Esophagus muscularis mucosa (tissue), 4 donors: ENCODE measurements around the gene TSHZ3.

ENCODE experiments used
- CTCF ChIP-seq, 3 experiments: fragments of 200-600 bp in 2 of 3; fragments of 450-650 bp in 1 of 3; sonication (generic) in 2 of 3; IDR thresholded peaks; one replicate each; pipeline ENCODE4 v1.5.1; 2017 to 2019; ENCODE audit warnings: antibody characterized with exemption in 3 of 3, mild to moderate bottlenecking in 2 of 3, moderate library complexity in 1 of 3
- EP300 ChIP-seq: sonication (generic); formaldehyde crosslinking; IDR thresholded peaks from one replicate; pipeline ENCODE4 v1.6.1; 2017; ENCODE audit warnings: antibody characterized with exemption
- POLR2A ChIP-seq: fragments of 450-650 bp; IDR thresholded peaks from one replicate; pipeline ENCODE4 v1.6.1; 2017; ENCODE audit warnings: antibody characterized with exemption, moderate library complexity, mild to moderate bottlenecking, low read depth
- POLR2AphosphoS5 ChIP-seq, 2 donors: sonication (generic); formaldehyde crosslinking; IDR thresholded peaks; one replicate each; pipeline ENCODE4 v1.6.1; 2017; ENCODE audit warnings: antibody characterized with exemption in 2 of 2

GRCh38 chr19:31330761-31331160 is 18.5 kb downstream of the TSHZ3 start:
- TF ChIP-seq POLR2AphosphoS5 (IDR thresholded peaks at IDR 0.05) (no peak), POLR2A (no peak), CTCF (IDR thresholded peaks at IDR 0.05) (no peak), EP300 (no peak)
